SJSA1 (cell line): ENCODE results near the gene CHEK2. TPM values are rescaled to one million over a fixed set of nuclear protein-coding genes. Genes with fewer than 3 reads are reported as not detected.
"Not testable (repeated sequence)": the region's sequence is repeated elsewhere in the genome, so short reads cannot be mapped to it uniquely, and the experiment has no call there.

Experiments used
- DNase-seq, 2 experiments: peaks; one replicate each; pipeline ENCODE4 v3.0.0-alpha.2; 2015 to 2020; ENCODE audit warnings: low spot score in 2 of 2, low read depth in 1 of 2
- H3K27ac ChIP-seq: fragments of 250-450 bp; sonication (Bioruptor Pico); 2 replicates; pipeline ENCODE4 v1.5.1; 2020; ENCODE audit warnings: mild to moderate bottlenecking, moderate library complexity
- H3K27me3 ChIP-seq: fragments of 250-450 bp; sonication (Bioruptor Pico); replicated peaks from 2 replicates; pipeline ENCODE4 v1.5.1; 2020; ENCODE audit warnings: mild to moderate bottlenecking, moderate library complexity
- H3K36me3 ChIP-seq: fragments of 250-450 bp; sonication (Bioruptor Pico); 2 replicates; pipeline ENCODE4 v1.5.1; 2020; ENCODE audit warnings: mild to moderate bottlenecking
- H3K4me1 ChIP-seq: fragments of 250-450 bp; sonication (Bioruptor Pico); replicated peaks from 2 replicates; pipeline ENCODE4 v1.6.1; 2021; ENCODE audit warnings: mild to moderate bottlenecking
- H3K4me3 ChIP-seq: fragments of 250-450 bp; sonication (Bioruptor Pico); 2 replicates; pipeline ENCODE4 v1.5.1; 2020; ENCODE audit warnings: mild to moderate bottlenecking
- H3K9me3 ChIP-seq: fragments of 250-450 bp; sonication (Bioruptor Pico); replicated peaks from 2 replicates; pipeline ENCODE4 v1.5.1; 2020; ENCODE audit warnings: mild to moderate bottlenecking
- total RNA-seq: library from RNA; depleted of rRNA; stranded (reverse); fragments of >200 nt; shearing (Covaris generic); gene quantifications from 2 replicates; pipeline ENCODE4 v1.2.3, GENCODE V29; 2014; rRNA removed

Gene CHEK2
- total RNA-seq, 1 experiment from 2014 or later: 26.0 TPM

DNA sequence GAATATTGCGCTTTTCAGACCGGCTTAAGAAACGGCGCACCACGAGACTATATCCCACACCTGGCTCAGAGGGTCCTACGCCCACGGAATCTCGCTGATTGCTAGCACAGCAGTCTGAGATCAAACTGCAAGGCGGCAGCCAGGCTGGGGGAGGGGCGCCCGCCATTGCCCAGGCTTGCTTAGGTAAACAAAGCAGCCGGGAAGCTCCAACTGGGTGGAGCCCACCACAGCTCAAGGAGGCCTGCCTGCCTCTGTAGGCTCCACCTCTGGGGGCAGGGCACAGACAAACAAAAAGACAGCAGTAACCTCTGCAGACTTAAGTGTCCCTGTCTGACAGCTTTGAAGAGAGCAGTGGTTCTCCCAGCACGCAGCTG is 78.1 kb downstream of the CHEK2 start:
- H3K36me3 ChIP-seq, H3K4me3 ChIP-seq: not testable (repeated sequence)

GRCh38 chr22:28658448-28658847 is 83.2 kb downstream of the CHEK2 start:
- H3K9me3 ChIP-seq: no peaks in the 10 kb centered on the region
- no peak overlapping the region for H3K27ac ChIP-seq
- H3K27me3 ChIP-seq: no peaks in the 10 kb centered on the region

More for the DNA sequence above, 78.1 kb downstream of the CHEK2 start:
- not testable (repeated sequence) for DNase-seq, H3K4me1 ChIP-seq, H3K27me3 ChIP-seq, H3K9me3 ChIP-seq, H3K27ac ChIP-seq

GRCh38 chr22:28656181-28656580 is 85.4 kb downstream of the CHEK2 start:
- no peaks in the 10 kb centered on the region for H3K4me1 ChIP-seq
- no peak overlapping the region for H3K4me3 ChIP-seq
- no peak overlapping the region for H3K27ac ChIP-seq
- DNase-seq: no peak
- H3K27me3 ChIP-seq: no peaks in the 10 kb centered on the region
- no peaks in the 10 kb centered on the region for H3K36me3 ChIP-seq
- H3K9me3 ChIP-seq: no peaks in the 10 kb centered on the region

More at GRCh38 chr22:28658448-28658847, 83.2 kb downstream of the CHEK2 start:
- DNase-seq: no peak
- Histone ChIP-seq H3K4me1 (no peaks in the 10 kb centered on the region), H3K36me3 (no peaks in the 10 kb centered on the region), H3K4me3 (no peak overlapping the region)

- no peak overlapping the region for H3K27ac ChIP-seq
- no peak for DNase-seq
- no peaks in the 10 kb centered on the region for H3K9me3 ChIP-seq
- no peak overlapping the region for H3K4me3 ChIP-seq
- no peaks in the 10 kb centered on the region for H3K27me3 ChIP-seq
- no peaks in the 10 kb centered on the region for H3K36me3 ChIP-seq
- H3K4me1 ChIP-seq: peaks cover 6% of the 10 kb centered on the region
These were observed 91.2 kb downstream of the CHEK2 start for GRCh38 chr22:28650463-28650862.

- Histone ChIP-seq H3K9me3 (no peaks in the 10 kb centered on the region), H3K4me3 (no peak overlapping the region), H3K36me3 (no peaks in the 10 kb centered on the region), H3K27ac (no peak overlapping the region), H3K27me3 (no peaks in the 10 kb centered on the region), H3K4me1 (peaks cover 6% of the 10 kb centered on the region)
- no peak for DNase-seq
These were observed 92.8 kb downstream of the CHEK2 start for GRCh38 chr22:28648792-28649191.

DNA sequence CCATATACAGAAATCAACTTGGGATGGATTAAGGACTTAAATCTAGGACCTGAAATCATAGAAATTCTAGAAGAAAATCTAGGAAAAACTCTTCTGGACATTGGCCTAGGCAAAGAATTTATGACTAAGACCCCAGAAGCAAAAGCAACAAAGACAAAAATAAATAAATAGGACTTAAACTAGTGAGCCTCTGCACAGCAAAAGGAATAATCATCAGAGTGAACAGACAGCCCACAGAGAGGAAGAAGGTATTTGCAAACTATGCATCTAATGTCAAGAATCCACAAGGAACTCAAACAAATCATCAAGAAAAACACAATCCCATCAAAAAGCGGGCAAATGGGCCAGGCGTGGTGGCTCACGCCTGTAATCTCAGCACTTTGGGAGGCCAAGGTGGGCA is 94.4 kb downstream of the CHEK2 start:
- Histone ChIP-seq H3K27me3 (no peaks in the 10 kb centered on the region), H3K27ac (no peak overlapping the region), H3K9me3 (no peaks in the 10 kb centered on the region), H3K4me3 (no peak overlapping the region), H3K4me1 (peaks cover 6% of the 10 kb centered on the region), H3K36me3 (no peaks in the 10 kb centered on the region)
- peak in 1 of 2 experiments; percentile 50 for DNase-seq

GRCh38 chr22:28639321-28639720 is 102.3 kb downstream of the CHEK2 start:
- no peak for DNase-seq
- Histone ChIP-seq H3K36me3 (no peaks in the 10 kb centered on the region), H3K4me3 (no peak overlapping the region), H3K4me1 (no peaks in the 10 kb centered on the region), H3K27me3 (no peaks in the 10 kb centered on the region), H3K9me3 (no peaks in the 10 kb centered on the region), H3K27ac (no peak overlapping the region)

Other genes with a start within 250 kb of the CHEK2 start
- gene TTC28, start 62.0 kb downstream of the CHEK2 start, total RNA-seq: 9.7 and 14.9 TPM in 2 replicates
- gene HSCB, start 219 bp upstream of the CHEK2 start, total RNA-seq: 22.3 and 22.7 TPM in 2 replicates
- gene CCDC117, start 30.9 kb upstream of the CHEK2 start, total RNA-seq: 56.9 and 60.0 TPM in 2 replicates
- gene XBP1, start 58.7 kb upstream of the CHEK2 start, total RNA-seq: 128 and 143 TPM in 2 replicates
- 3.2 and 6.0 TPM in 2 replicates for gene ZNRF3, start 141.8 kb upstream of the CHEK2 start, total RNA-seq